Amniotic stem cell (primary cell): ENCODE results near the gene METAP1D.
A peak's percentile ranks its signal among the peaks of the same experiment; 100 is the strongest.

Source experiments
- DNase-seq: peaks from one replicate; lab custom pipeline; 2025; lab: John Stamatoyannopoulos, UW

Gene METAP1D

GRCh38 chr2:172091761-172092566, 92.2 kb downstream of the METAP1D start:
- DNase-seq, result no peak

- DNase-seq, result no peak
Observed at GRCh38 chr2:172092716-172093415, 93.1 kb downstream of the METAP1D start.

GRCh38 chr2:172093416-172094293, 93.9 kb downstream of the METAP1D start:
- no peak for DNase-seq

- DNase-seq, result no peak
Observed at GRCh38 chr2:172094294-172095145, 94.8 kb downstream of the METAP1D start.

DNA sequence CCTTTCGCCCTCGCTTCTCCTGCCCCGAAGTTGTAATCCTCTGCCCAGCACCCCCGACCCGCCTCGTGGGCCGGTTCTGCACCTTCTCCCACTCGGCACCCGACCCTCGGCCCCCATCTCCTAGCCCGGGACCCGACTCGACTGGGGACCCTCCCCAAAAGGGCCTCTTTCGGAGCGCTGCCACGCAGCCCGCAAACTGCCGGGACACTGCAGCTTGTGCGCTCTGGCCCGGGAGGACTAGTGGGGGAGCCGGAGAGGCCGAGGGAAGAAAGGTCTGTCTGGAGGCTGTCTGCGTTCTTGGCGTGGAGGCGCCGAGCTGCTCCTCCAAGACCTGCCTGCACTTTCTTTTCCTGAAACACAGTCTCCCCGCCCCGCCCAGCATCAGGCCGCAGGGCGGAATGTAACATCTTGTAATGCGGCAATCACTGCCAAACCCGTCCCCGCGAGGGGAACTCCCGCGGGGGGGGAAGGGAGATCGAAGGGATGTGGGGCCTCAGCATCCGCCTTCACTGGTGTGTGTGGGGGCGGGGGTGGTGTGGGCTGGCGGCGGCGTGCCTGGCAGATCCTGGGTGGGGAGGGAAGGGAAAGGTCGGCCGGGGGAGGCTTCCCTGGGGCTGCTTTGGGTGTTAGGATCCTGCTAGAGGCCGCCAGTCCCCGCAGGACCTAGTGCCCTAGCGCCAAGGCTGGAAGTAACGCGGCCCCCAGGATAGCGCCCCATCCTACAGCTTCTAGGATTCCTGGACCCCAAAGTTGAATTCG, 95.6 kb downstream of the METAP1D start:
- peak; percentile 89 for DNase-seq

DNA sequence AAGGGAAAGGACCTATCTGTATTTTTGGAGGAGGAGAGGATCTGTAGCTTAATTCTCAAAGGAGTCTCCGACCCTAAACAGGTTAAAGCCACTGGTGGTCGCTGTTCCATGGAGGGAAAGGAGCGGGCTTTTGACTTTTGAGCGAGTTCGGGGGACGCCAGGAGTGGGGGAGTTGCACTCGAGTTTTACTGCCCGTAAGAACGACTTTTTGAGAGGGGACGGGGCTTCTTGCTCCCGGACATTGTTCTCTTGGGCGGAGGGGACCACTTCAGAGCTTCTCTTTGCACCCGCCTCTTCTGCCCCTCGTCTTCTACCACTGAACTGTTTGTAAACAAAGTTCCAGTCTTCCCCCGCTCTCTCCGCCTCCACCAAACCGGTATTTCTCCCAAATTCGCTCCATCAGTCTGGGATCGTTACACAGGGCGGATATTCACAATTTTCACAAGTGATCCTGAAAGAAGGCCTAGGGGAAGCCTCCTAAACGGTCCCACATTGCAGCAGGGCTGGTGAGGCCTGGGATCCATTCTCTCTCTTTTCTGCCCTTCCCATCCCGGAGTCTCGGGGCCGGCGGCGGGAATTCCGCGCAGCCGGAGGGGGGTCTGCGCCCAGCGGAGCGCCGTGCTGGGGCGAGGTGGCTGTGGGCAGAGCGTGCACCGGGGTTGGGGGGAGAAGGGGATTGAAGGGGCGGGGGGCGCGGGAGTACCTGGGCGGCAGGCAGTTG, 96.3 kb downstream of the METAP1D start:
- no peak for DNase-seq

GRCh38 chr2:172096626-172097547, 97.1 kb downstream of the METAP1D start:
- peak; percentile 83 for DNase-seq

DNA sequence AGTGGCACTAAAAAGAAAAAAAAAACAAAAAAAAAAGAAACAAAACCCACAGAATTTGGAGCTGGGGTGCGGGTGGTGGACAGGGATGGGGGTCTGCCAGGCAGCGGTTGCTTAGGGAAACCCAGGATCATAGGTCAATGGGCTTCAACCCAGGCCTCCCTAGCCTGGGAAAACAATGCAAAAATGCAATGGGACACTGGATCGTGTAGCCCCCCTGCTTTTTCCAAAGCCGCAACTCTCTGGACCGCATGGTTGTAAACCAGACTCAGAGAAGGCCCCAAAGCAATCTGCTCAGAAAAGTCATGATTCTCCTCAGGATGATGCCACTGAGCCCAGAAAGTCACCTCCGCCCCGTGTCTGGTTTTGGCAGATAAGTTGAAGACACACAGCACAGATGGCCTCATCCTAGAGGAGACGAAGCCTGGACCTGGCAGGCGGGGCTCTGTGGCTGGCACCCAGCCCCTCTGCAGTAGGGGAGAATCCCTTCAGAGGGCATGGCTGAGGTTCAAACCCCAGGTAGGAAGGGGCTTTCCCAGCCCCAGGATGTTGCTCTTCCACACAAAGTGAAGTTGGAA, 97.9 kb downstream of the METAP1D start:
- DNase-seq, result no peak

- no peak for DNase-seq
Observed at GRCh38 chr2:172098287-172098649, 98.5 kb downstream of the METAP1D start.

GRCh38 chr2:172098650-172099471, 99.1 kb downstream of the METAP1D start:
- DNase-seq, result peak; percentile 77

DNA sequence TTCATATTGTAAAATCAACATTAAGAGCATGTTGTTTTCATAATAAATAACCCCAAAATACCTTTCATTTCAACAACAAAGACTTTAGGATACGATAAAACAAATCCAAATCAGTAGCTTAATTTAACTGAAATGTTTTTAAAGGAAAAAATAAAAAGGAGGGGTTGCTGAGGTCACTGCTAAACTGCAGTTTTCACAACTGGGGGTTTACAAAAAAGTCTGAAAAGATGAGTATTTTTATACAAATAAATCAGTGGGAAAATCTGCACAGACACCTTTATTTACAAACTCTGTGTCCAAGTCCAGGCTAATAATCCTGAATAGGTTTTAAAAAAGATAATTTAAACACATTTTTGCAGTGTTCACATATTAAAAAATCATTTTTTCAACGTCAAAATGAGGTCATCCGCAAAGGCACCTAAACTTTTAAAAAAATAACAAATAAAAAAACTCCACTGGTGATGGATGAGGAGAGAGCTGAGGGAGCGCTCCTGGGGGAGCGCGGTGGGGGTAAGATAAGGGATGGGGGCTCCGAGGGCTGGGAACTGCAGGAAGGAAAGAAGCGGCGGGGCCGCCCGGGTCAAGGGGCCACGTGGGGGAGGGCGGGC, 99.8 kb downstream of the METAP1D start:
- DNase-seq, result no peak

DNA sequence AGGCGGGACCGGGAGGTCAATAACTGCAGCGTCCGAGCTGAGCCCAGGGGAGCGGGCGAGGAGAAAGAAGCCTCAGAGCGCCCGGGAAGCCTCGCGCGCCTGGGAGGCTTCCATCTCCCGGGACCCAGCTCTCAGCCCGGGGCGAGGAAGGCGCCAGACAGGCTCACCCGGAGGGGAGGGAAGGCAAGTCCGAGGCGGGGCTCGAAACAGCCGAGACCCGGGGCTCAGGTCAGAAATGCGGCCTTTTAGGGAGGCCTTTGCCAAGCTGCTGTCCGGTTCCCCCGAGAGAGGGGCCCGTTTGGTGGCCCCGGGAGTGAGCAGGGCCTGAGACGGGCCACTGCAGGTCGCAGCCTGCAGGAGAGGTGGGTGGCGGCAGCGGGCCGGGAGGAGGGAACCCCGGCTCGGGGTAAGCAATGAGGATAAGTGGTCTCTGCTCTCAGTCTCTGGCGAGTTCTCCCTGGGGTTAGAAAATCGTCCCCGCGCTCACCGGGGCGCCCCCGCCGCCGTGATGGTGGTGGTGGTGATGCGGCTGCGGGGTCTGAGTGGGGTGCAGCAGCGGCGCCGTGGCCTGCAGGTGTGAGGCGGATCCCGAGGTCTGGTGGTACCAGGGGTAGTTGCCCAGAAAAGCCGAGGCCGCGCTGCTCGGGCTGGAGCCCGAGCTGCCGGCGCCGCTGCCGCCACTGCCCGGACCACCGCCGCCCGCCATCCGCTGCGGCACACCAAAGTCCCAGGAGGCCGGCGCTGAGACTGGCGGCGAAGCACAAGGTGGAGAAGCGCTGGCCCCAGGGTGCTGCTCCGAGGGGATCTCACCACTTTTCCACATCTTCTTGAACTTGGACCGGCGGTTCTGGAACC, 100.6 kb downstream of the METAP1D start:
- DNase-seq, result no peak

GRCh38 chr2:172100935-172101820, 101.4 kb downstream of the METAP1D start:
- no peak for DNase-seq

- DNase-seq, result no peak
Observed at GRCh38 chr2:172101821-172102390, 102.2 kb downstream of the METAP1D start.
